Neural progenitor cell (in vitro differentiated cells): ENCODE measurements around the gene LGALS14. TPM values are rescaled to one million over a fixed set of nuclear protein-coding genes. Genes with fewer than 3 reads are reported as not detected.
"Not testable (repeated sequence)": the region's sequence is repeated elsewhere in the genome, so short reads cannot be mapped to it uniquely, and the experiment has no call there.

Experiments
- DNase-seq: peaks from one replicate; pipeline ENCODE4 v3.0.0-alpha.2; 2016; ENCODE audit warnings: low spot score
- H2AFZ ChIP-seq: fragments of 200-600 bp; sonication (generic); replicated peaks from 2 replicates; pipeline ENCODE4 v1.6.1; 2016; ENCODE audit warnings: antibody characterized with exemption
- H3F3A ChIP-seq: fragments of 200-600 bp; sonication (generic); 2 replicates; pipeline ENCODE4 v1.6.1; 2016; ENCODE audit warnings: antibody characterized with exemption, low read depth
- H3K27ac ChIP-seq: fragments of 200-600 bp; sonication (generic); 2 replicates; pipeline ENCODE4 v1.5.1; 2016; ENCODE audit warnings: mild to moderate bottlenecking
- H3K27me3 ChIP-seq: fragments of 200-600 bp; sonication (generic); 2 replicates; pipeline ENCODE4 v1.6.1; 2016; ENCODE audit warnings: mild to moderate bottlenecking, moderate library complexity
- H3K36me3 ChIP-seq: fragments of 200-600 bp; sonication (generic); 2 replicates; pipeline ENCODE4 v1.5.1; 2016
- H3K4me1 ChIP-seq: fragments of 200-600 bp; sonication (generic); 2 replicates; pipeline ENCODE4 v1.6.1; 2016; ENCODE audit warnings: mixed run types
- H3K4me2 ChIP-seq: fragments of 200-600 bp; sonication (generic); 2 replicates; pipeline ENCODE4 v1.6.1; 2016
- H3K4me3 ChIP-seq: fragments of 200-600 bp; sonication (generic); 2 replicates; pipeline ENCODE4 v1.5.1; 2016
- H3K79me2 ChIP-seq: fragments of 200-600 bp; sonication (generic); 2 replicates; pipeline ENCODE4 v1.6.1; 2016; ENCODE audit warnings: low read depth
- H3K9ac ChIP-seq: fragments of 200-600 bp; sonication (generic); 2 replicates; pipeline ENCODE4 v1.6.1; 2016
- H3K9me3 ChIP-seq: fragments of 200-600 bp; sonication (generic); 2 replicates; pipeline ENCODE4 v1.5.1; 2016; ENCODE audit warnings: low read depth
- H4K20me1 ChIP-seq: fragments of 200-600 bp; sonication (generic); 2 replicates; pipeline ENCODE4 v1.6.1; 2016; ENCODE audit warnings: low read depth
- H3K27ac Mint-ChIP-seq: 3 replicates; pipeline ENCODE4 v1.8.0; 2021; ENCODE audit warnings: mixed read lengths
- H3K27me3 Mint-ChIP-seq: 2 replicates; pipeline ENCODE4 v1.8.0; 2022; ENCODE audit warnings: low read depth, mild to moderate bottlenecking, inconsistent platforms, moderate library complexity, mixed read lengths; ENCODE audit not compliant: insufficient read depth
- H3K36me3 Mint-ChIP-seq: 3 replicates; pipeline ENCODE4 v1.8.0; 2021; ENCODE audit warnings: mixed read lengths
- H3K4me1 Mint-ChIP-seq: 3 replicates; pipeline ENCODE4 v1.8.0; 2021; ENCODE audit warnings: mixed read lengths
- H3K4me3 Mint-ChIP-seq: 3 replicates; pipeline ENCODE4 v1.8.0; 2021; ENCODE audit warnings: mild to moderate bottlenecking, moderate library complexity, mixed read lengths
- H3K9me3 Mint-ChIP-seq: 3 replicates; pipeline ENCODE4 v1.8.0; 2020; ENCODE audit warnings: mixed read lengths
- EZH2 ChIP-seq: fragments of 200-600 bp; sonication (generic); IDR thresholded peaks from 2 replicates; pipeline ENCODE4 v1.6.1; 2017; ENCODE audit warnings: antibody characterized with exemption, mild to moderate bottlenecking, moderate library complexity
- EZH2phosphoT487 ChIP-seq: fragments of 200-600 bp; sonication (generic); IDR thresholded peaks from 2 replicates; pipeline ENCODE4 v1.6.1; 2017; ENCODE audit warnings: antibody characterized with exemption
- total RNA-seq: library from RNA; depleted of rRNA; stranded (reverse); fragments of >200 nt; gene quantifications from 2 replicates; pipeline ENCODE4 v1.2.3, GENCODE V29; 2015; ENCODE audit warnings: low replicate concordance
- TF ChIP-seq, protein P1 (sequence below): fragments of 200-600 bp; sonication (generic); IDR thresholded peaks from 2 replicates; pipeline ENCODE4 v1.5.1; 2017; ENCODE audit warnings: antibody characterized with exemption, mild to moderate bottlenecking

Gene LGALS14
- total RNA-seq, 1 donor from 2014 or later: not detected

DNA sequence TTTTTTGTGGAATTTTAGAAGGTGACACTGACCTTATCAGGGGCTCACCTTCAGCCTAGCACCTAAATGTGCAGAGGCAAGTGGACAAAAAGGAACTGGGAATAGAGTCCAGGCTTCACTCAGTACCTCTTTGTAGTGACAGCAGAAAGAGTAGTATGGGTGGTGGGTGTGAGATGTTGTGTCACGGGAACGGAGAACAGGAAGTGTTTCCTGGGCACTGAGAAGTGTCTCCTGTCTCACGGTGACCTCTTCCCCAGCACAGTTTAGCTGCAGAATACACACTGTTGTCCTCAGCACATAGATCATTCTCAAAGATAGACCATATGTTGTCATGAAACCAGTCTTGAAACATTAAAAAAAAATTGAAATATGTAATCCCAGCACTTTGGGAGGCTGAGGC is 17.5 kb upstream of the LGALS14 start:
- Histone ChIP-seq H3K9me3 (no peaks in the 10 kb centered on the region), H3K4me1 (no peaks in the 10 kb centered on the region), H3K27ac (no peak overlapping the region), H3K4me3 (no peak overlapping the region), H3K27me3 (no peaks in the 10 kb centered on the region), H3F3A (no peaks in the 10 kb centered on the region), H3K4me2 (no peak overlapping the region), H2AFZ (no peak overlapping the region), H3K79me2 (no peaks in the 10 kb centered on the region), H3K36me3 (no peaks in the 10 kb centered on the region), H4K20me1 (no peaks in the 10 kb centered on the region), H3K9ac (no peak overlapping the region)
- Mint-ChIP-seq H3K27ac (no peak overlapping the region), H3K4me1 (no peaks in the 10 kb centered on the region), H3K4me3 (no peak overlapping the region), H3K36me3 (no peaks in the 10 kb centered on the region), H3K27me3 (peaks cover 2% of the 10 kb centered on the region), H3K9me3 (no peaks in the 10 kb centered on the region)
- TF ChIP-seq EZH2: no peak
- TF ChIP-seq, protein P1, sequence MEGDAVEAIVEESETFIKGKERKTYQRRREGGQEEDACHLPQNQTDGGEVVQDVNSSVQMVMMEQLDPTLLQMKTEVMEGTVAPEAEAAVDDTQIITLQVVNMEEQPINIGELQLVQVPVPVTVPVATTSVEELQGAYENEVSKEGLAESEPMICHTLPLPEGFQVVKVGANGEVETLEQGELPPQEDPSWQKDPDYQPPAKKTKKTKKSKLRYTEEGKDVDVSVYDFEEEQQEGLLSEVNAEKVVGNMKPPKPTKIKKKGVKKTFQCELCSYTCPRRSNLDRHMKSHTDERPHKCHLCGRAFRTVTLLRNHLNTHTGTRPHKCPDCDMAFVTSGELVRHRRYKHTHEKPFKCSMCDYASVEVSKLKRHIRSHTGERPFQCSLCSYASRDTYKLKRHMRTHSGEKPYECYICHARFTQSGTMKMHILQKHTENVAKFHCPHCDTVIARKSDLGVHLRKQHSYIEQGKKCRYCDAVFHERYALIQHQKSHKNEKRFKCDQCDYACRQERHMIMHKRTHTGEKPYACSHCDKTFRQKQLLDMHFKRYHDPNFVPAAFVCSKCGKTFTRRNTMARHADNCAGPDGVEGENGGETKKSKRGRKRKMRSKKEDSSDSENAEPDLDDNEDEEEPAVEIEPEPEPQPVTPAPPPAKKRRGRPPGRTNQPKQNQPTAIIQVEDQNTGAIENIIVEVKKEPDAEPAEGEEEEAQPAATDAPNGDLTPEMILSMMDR: no peak
- DNase-seq: no peak

- H3K9ac ChIP-seq, H3K4me3 Mint-ChIP-seq, H3K27ac ChIP-seq, H3K4me1 ChIP-seq, H2AFZ ChIP-seq, H3K9me3 ChIP-seq, H3K27ac Mint-ChIP-seq, H3K9me3 Mint-ChIP-seq, H3K27me3 Mint-ChIP-seq, H3K27me3 ChIP-seq, H3K36me3 ChIP-seq, H3K4me3 ChIP-seq, H3K4me2 ChIP-seq, DNase-seq, H4K20me1 ChIP-seq, H3K79me2 ChIP-seq, H3K4me1 Mint-ChIP-seq, H3F3A ChIP-seq, H3K36me3 Mint-ChIP-seq: not testable (repeated sequence)
These were observed 15.6 kb upstream of the LGALS14 start for GRCh38 chr19:39688637-39689036.

DNA sequence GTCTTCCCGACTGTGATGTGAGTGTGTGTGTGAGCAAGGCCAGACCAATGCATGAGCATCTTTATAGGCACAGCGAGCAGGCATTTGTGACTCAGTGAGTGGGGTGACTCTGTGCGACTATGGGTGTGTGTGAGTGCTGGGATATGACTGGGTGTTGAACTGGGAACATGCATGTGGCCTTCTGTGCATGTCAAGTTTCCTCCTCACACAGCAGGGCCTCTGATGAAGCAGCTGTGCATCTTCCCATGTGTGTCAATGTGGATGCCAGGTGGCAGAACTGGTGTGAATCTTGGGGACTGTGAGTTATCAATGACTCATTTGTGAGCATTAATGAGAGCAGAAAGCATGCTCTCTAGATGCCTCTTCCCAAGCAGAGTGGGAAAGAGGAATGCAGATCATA is 12.1 kb upstream of the LGALS14 start:
- H3K9ac ChIP-seq: no peak overlapping the region
- H3K36me3 Mint-ChIP-seq: no peaks in the 10 kb centered on the region
- no peaks in the 10 kb centered on the region for H4K20me1 ChIP-seq
- no peak overlapping the region for H2AFZ ChIP-seq
- H3K4me3 Mint-ChIP-seq: no peak overlapping the region
- no peaks in the 10 kb centered on the region for H3K36me3 ChIP-seq
- H3K4me1 ChIP-seq: no peaks in the 10 kb centered on the region
- no peak overlapping the region for H3K27ac ChIP-seq
- no peaks in the 10 kb centered on the region for H3F3A ChIP-seq
- H3K4me1 Mint-ChIP-seq: no peaks in the 10 kb centered on the region
- H3K9me3 ChIP-seq: no peaks in the 10 kb centered on the region
- TF ChIP-seq EZH2: no peak
- no peak for TF ChIP-seq EZH2phosphoT487
- TF ChIP-seq, protein P1: no peak
- H3K27me3 ChIP-seq: no peaks in the 10 kb centered on the region
- H3K27ac Mint-ChIP-seq: no peak overlapping the region
- H3K79me2 ChIP-seq: no peaks in the 10 kb centered on the region
- H3K4me3 ChIP-seq: no peak overlapping the region
- no peaks in the 10 kb centered on the region for H3K9me3 Mint-ChIP-seq
- H3K4me2 ChIP-seq: no peak overlapping the region
- DNase-seq: no peak
- peaks cover 2% of the 10 kb centered on the region for H3K27me3 Mint-ChIP-seq

GRCh38 chr19:39692822-39693221 is 11.5 kb upstream of the LGALS14 start:
- no peaks in the 10 kb centered on the region for H3K36me3 ChIP-seq
- no peaks in the 10 kb centered on the region for H3K4me1 Mint-ChIP-seq
- no peak for DNase-seq
- no peak overlapping the region for H3K4me3 Mint-ChIP-seq
- no peak overlapping the region for H3K4me3 ChIP-seq
- H3K4me2 ChIP-seq: no peak overlapping the region
- H3K4me1 ChIP-seq: peaks cover 1% of the 10 kb centered on the region
- H3K9ac ChIP-seq: no peak overlapping the region
- H3K27me3 Mint-ChIP-seq: peaks cover 2% of the 10 kb centered on the region
- H3K9me3 Mint-ChIP-seq: no peaks in the 10 kb centered on the region
- no peaks in the 10 kb centered on the region for H3K27me3 ChIP-seq
- no peaks in the 10 kb centered on the region for H4K20me1 ChIP-seq
- no peaks in the 10 kb centered on the region for H3K36me3 Mint-ChIP-seq
- no peaks in the 10 kb centered on the region for H3F3A ChIP-seq
- no peaks in the 10 kb centered on the region for H3K79me2 ChIP-seq
- no peak overlapping the region for H3K27ac Mint-ChIP-seq
- no peaks in the 10 kb centered on the region for H3K9me3 ChIP-seq
- no peak overlapping the region for H2AFZ ChIP-seq
- H3K27ac ChIP-seq: no peak overlapping the region
- no peak for TF ChIP-seq EZH2phosphoT487
- TF ChIP-seq EZH2: no peak
- TF ChIP-seq, protein P1: no peak
